CD4-positive, CD25-positive, alpha-beta regulatory T cell (primary cell): ENCODE results near the gene DSCAM. TPM values are rescaled to one million over a fixed set of nuclear protein-coding genes. Genes with fewer than 3 reads are reported as not detected.

Experiments
- ATAC-seq, 2 donors: fragments of 150-1000 bp; cut with Tn5 transposase; one replicate each; pipeline ENCODE4 v1.10.0; 2021; ENCODE audit warnings: low read depth in 2 of 2, moderate number of reproducible peaks in 2 of 2, moderate library complexity in 1 of 2
- DNase-seq, 3 donors: peaks; one replicate each; pipeline versions ENCODE4 v3.0.0 to v3.0.0-alpha.2; 2012 to 2022; ENCODE audit warnings: mixed read lengths in 1 of 3
- H3K27ac ChIP-seq: one replicate; pipeline ENCODE4 v1.7.0; 2013; ENCODE audit warnings: mild to moderate bottlenecking, low read length; ENCODE audit not compliant: insufficient read depth, poor library complexity, severe bottlenecking
- H3K27me3 ChIP-seq: one replicate; pipeline ENCODE4 v1.7.0; 2013; ENCODE audit warnings: low read length; ENCODE audit not compliant: control insufficient read depth, insufficient read depth
- H3K36me3 ChIP-seq: one replicate; pipeline ENCODE4 v1.7.0; 2013; ENCODE audit warnings: mild to moderate bottlenecking, low read length, moderate library complexity; ENCODE audit not compliant: control insufficient read depth, insufficient read depth
- H3K4me1 ChIP-seq: 2 replicates; pipeline ENCODE4 v1.7.0; 2013; ENCODE audit warnings: mild to moderate bottlenecking, low read length; ENCODE audit not compliant: insufficient read depth, control insufficient read depth, poor library complexity, severe bottlenecking
- H3K4me3 ChIP-seq: one replicate; pipeline ENCODE4 v1.7.0; 2013; ENCODE audit warnings: low read depth, mild to moderate bottlenecking, low read length, moderate library complexity
- H3K9me3 ChIP-seq, 2 experiments: 1 replicate in 1 of 2; 2 replicates in 1 of 2; pipeline ENCODE4 v1.7.0; 2013; ENCODE audit warnings: low read length in 2 of 2, mild to moderate bottlenecking in 1 of 2, moderate library complexity in 1 of 2; ENCODE audit not compliant: control insufficient read depth in 2 of 2
- H3K27ac Mint-ChIP-seq, 3 donors: one replicate each; pipeline ENCODE4 v1.8.0; 2020 to 2022; ENCODE audit warnings: mild to moderate bottlenecking in 3 of 3, mixed read lengths in 3 of 3, moderate library complexity in 2 of 3
- H3K27me3 Mint-ChIP-seq: one replicate; pipeline ENCODE4 v1.8.0; 2022; ENCODE audit warnings: mild to moderate bottlenecking, mixed read lengths
- H3K36me3 Mint-ChIP-seq: one replicate; pipeline ENCODE4 v1.8.0; 2020; ENCODE audit warnings: mixed read lengths
- H3K4me1 Mint-ChIP-seq, 4 donors: one replicate each; pipeline ENCODE4 v1.8.0; 2020 to 2022; ENCODE audit warnings: mixed read lengths in 4 of 4, mild to moderate bottlenecking in 1 of 4
- H3K4me3 Mint-ChIP-seq, 4 donors: one replicate each; pipeline ENCODE4 v1.8.0; 2020 to 2022; ENCODE audit warnings: mild to moderate bottlenecking in 4 of 4, mixed read lengths in 4 of 4, moderate library complexity in 3 of 4
- H3K9me3 Mint-ChIP-seq, 7 donors: one replicate each; pipeline ENCODE4 v1.8.0; 2020 to 2022; ENCODE audit warnings: mixed read lengths in 7 of 7, mild to moderate bottlenecking in 3 of 7, moderate library complexity in 2 of 7
- polyA plus RNA-seq, 4 donors: library from polyadenylated mRNA; unstranded; fragments of 300-500 nt; fragmentation: Illumina TruSeq; gene quantifications; one replicate each; pipeline ENCODE4 v1.2.3, GENCODE V29; 2021
- total RNA-seq: library from RNA; stranded (reverse); gene quantifications from one replicate; pipeline ENCODE4 v1.2.3, GENCODE V29; 2022

DSCAM gene
- total and polyA plus RNA-seq, 5 donors from 2014 or later = not detected

- H3K27me3 Mint-ChIP-seq = no peaks in the 10 kb centered on the region
- Histone ChIP-seq H3K27me3 (no peaks in the 10 kb centered on the region), H3K4me1 (no peaks in the 10 kb centered on the region), H3K4me3 (no peak overlapping the region), H3K36me3 (no peaks in the 10 kb centered on the region), H3K9me3 (peaks cover 3 to 5% of the 10 kb centered on the region in 2 experiments), H3K27ac (no peak overlapping the region)
- no peak overlapping the region for H3K27ac Mint-ChIP-seq
- H3K36me3 Mint-ChIP-seq = no peaks in the 10 kb centered on the region
- no peak overlapping the region for H3K4me3 Mint-ChIP-seq
- no peak for DNase-seq
- peaks cover 0 to 15% (median 8%) of the 10 kb centered on the region in 7 donors for H3K9me3 Mint-ChIP-seq
- no peaks in the 10 kb centered on the region for H3K4me1 Mint-ChIP-seq
- ATAC-seq = no peak
Measured at GRCh38 chr21:40871099-40871498, 24.1 kb upstream of the DSCAM start.

- no peak for ATAC-seq
- H3K27ac Mint-ChIP-seq = no peak overlapping the region
- H3K4me1 Mint-ChIP-seq = no peaks in the 10 kb centered on the region
- no peak overlapping the region for H3K4me3 Mint-ChIP-seq
- no peaks in the 10 kb centered on the region for H3K27me3 Mint-ChIP-seq
- no peaks in the 10 kb centered on the region for H3K27me3 ChIP-seq
- no peaks in the 10 kb centered on the region for H3K4me1 ChIP-seq
- H3K9me3 ChIP-seq = peaks cover 0 to 3% of the 10 kb centered on the region in 2 experiments
- no peaks in the 10 kb centered on the region for H3K36me3 ChIP-seq
- no peaks in the 10 kb centered on the region for H3K36me3 Mint-ChIP-seq
- H3K4me3 ChIP-seq = no peak overlapping the region
- H3K27ac ChIP-seq = no peak overlapping the region
- DNase-seq = no peak
- peaks cover 0 to 8% (median 0%) of the 10 kb centered on the region in 7 donors for H3K9me3 Mint-ChIP-seq
Measured at GRCh38 chr21:40863839-40864238, 16.9 kb upstream of the DSCAM start.

GRCh38 chr21:40858517-40858916, 11.6 kb upstream of the DSCAM start:
- no peaks in the 10 kb centered on the region for H3K36me3 Mint-ChIP-seq

GRCh38 chr21:40853956-40854688, 7.2 kb upstream of the DSCAM start:
- no peak overlapping the region for H3K4me3 ChIP-seq
- DNase-seq (no peak), ATAC-seq (no peak)
- no peaks in the 10 kb centered on the region for H3K27me3 Mint-ChIP-seq
- H3K27me3 ChIP-seq = no peaks in the 10 kb centered on the region
- H3K9me3 ChIP-seq = no peaks in the 10 kb centered on the region
- peaks cover 0 to 6% (median 0%) of the 10 kb centered on the region in 7 donors for H3K9me3 Mint-ChIP-seq
- no peaks in the 10 kb centered on the region for H3K36me3 ChIP-seq
- no peak overlapping the region for H3K27ac ChIP-seq
- H3K4me1 Mint-ChIP-seq = no peaks in the 10 kb centered on the region
- no peaks in the 10 kb centered on the region for H3K36me3 Mint-ChIP-seq
- no peak overlapping the region for H3K4me3 Mint-ChIP-seq
- no peak overlapping the region for H3K27ac Mint-ChIP-seq
- H3K4me1 ChIP-seq = no peaks in the 10 kb centered on the region

More at GRCh38 chr21:40858517-40858916, 11.6 kb upstream of the DSCAM start:
- Histone ChIP-seq H3K27ac (no peak overlapping the region), H3K4me1 (no peaks in the 10 kb centered on the region), H3K9me3 (no peaks in the 10 kb centered on the region), H3K4me3 (no peak overlapping the region), H3K27me3 (no peaks in the 10 kb centered on the region), H3K36me3 (no peaks in the 10 kb centered on the region)
- no peak overlapping the region for H3K4me3 Mint-ChIP-seq
- H3K4me1 Mint-ChIP-seq = no peaks in the 10 kb centered on the region
- H3K27me3 Mint-ChIP-seq = no peaks in the 10 kb centered on the region
- no peak overlapping the region for H3K27ac Mint-ChIP-seq
- H3K9me3 Mint-ChIP-seq = peaks cover 0 to 6% (median 0%) of the 10 kb centered on the region in 7 donors
- no peak for DNase-seq
- ATAC-seq = no peak

- Mint-ChIP-seq H3K36me3 (no peaks in the 10 kb centered on the region), H3K4me3 (no peak overlapping the region), H3K27ac (no peak overlapping the region), H3K9me3 (peaks cover 0 to 4% (median 0%) of the 10 kb centered on the region in 7 donors), H3K27me3 (peaks cover 2% of the 10 kb centered on the region), H3K4me1 (no peaks in the 10 kb centered on the region)
- Histone ChIP-seq H3K27ac (no peak overlapping the region), H3K4me3 (no peak overlapping the region), H3K4me1 (no peaks in the 10 kb centered on the region), H3K27me3 (no peaks in the 10 kb centered on the region), H3K36me3 (no peaks in the 10 kb centered on the region), H3K9me3 (no peaks in the 10 kb centered on the region)
- ATAC-seq (no peak), DNase-seq (no peak)
Measured at GRCh38 chr21:40852563-40852962, 5.6 kb upstream of the DSCAM start.

DNA sequence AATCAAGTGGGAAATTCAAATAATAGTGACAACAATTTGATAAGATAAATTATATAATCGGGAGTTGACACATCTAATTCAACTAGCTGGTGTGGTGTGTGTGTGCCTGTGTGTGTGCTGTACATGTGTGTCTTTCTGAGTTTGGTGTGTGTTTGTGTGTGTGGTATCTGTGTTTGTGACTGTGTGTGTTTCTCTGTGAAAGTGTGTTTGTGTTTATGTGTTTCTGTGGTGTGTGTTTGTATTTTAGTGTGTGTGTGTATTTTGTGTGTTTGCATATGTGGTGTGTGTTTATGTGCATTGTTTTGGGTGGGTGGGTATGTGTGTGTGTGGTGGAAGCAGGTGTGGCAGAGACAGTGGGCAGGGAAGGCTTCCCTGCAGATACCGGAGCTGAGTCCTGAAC, 4.8 kb upstream of the DSCAM start:
- Mint-ChIP-seq H3K27me3 (peaks cover 6% of the 10 kb centered on the region), H3K36me3 (no peaks in the 10 kb centered on the region), H3K4me3 (no peak overlapping the region), H3K4me1 (peaks cover 0 to 3% (median 0%) of the 10 kb centered on the region in 4 donors), H3K27ac (no peak overlapping the region), H3K9me3 (peaks cover 0 to 2% (median 0%) of the 10 kb centered on the region in 7 donors)
- Histone ChIP-seq H3K27ac (no peak overlapping the region), H3K9me3 (no peaks in the 10 kb centered on the region), H3K4me1 (no peaks in the 10 kb centered on the region), H3K27me3 (no peaks in the 10 kb centered on the region), H3K4me3 (no peak overlapping the region), H3K36me3 (no peaks in the 10 kb centered on the region)
- no peak for DNase-seq
- no peak for ATAC-seq

DNA sequence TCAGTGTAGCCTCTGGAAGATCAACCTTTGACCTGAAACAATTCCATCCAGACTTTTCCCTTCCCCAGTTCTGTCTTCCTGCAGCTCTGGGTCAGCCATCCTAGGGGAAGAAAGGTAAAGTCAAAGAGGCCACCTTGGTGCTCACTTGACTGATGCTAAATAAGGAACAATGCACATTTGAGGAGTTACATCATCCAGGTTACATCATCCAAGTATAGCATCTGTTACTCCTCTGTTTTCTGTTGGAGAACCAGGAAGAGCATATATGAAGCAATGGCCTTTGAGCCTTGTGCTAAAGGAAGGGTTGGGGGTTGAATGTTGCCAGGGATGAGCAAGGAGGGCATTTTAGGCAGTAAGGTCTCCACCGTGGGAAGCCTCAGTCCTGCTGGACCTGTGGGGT, 3.1 kb upstream of the DSCAM start:
- no peak for ATAC-seq
- Histone ChIP-seq H3K36me3 (no peaks in the 10 kb centered on the region), H3K4me3 (no peak overlapping the region), H3K4me1 (no peaks in the 10 kb centered on the region), H3K27ac (no peak overlapping the region), H3K27me3 (peaks cover 3% of the 10 kb centered on the region), H3K9me3 (no peaks in the 10 kb centered on the region)
- DNase-seq = no peak
- Mint-ChIP-seq H3K27ac (no peak overlapping the region), H3K27me3 (peaks cover 6% of the 10 kb centered on the region), H3K4me1 (peaks cover 0 to 3% (median 0%) of the 10 kb centered on the region in 4 donors), H3K36me3 (no peaks in the 10 kb centered on the region), H3K9me3 (peaks cover 0 to 2% (median 0%) of the 10 kb centered on the region in 7 donors), H3K4me3 (no peak overlapping the region)

DNA sequence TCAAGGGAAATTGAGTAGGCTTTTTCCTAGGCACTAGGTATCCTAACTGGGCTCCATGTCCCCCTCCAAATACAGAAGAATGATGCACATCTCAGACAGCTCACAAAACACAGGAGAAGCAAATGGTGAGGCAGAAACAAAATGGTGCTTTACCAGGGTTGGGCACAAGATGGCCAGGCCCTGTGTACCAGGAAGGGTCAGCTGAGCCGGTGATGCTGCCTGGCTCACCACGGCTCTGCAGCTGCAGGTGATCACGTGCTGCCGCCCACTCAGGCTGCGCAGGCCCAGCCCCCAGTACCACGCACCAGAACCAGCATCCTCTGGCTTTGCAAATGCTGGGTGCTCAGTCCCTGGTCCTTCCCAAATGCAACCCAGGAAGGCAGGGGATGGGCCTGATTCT, 993 bp upstream of the DSCAM start:
- ATAC-seq (no peak), DNase-seq (no peak)
- Mint-ChIP-seq H3K9me3 (peaks cover 0 to 2% (median 0%) of the 10 kb centered on the region in 7 donors), H3K27ac (no peak overlapping the region), H3K4me1 (peaks cover 0 to 3% (median 0%) of the 10 kb centered on the region in 4 donors), H3K36me3 (no peaks in the 10 kb centered on the region), H3K4me3 (no peak overlapping the region), H3K27me3 (peaks cover 11% of the 10 kb centered on the region)
- H3K4me3 ChIP-seq = no peak overlapping the region
- H3K36me3 ChIP-seq = no peaks in the 10 kb centered on the region
- H3K27ac ChIP-seq = no peak overlapping the region
- no peaks in the 10 kb centered on the region for H3K9me3 ChIP-seq
- no peaks in the 10 kb centered on the region for H3K4me1 ChIP-seq
- H3K27me3 ChIP-seq = peaks cover 7% of the 10 kb centered on the region
